Spleen (tissue), 7 donors: ENCODE results near the gene G6PC1.

Source experiments
- CTCF ChIP-seq, 11 experiments: fragments of 200-600 bp in 7 of 11; fragments of 450-650 bp in 4 of 11; sonication (generic) in 4 of 11; IDR thresholded peaks in 8 of 11; conservative IDR thresholded peaks in 3 of 11; 1 replicate in 7 of 11; 2 replicates in 4 of 11; pipeline versions ENCODE4 v1.4.0 to v1.8.0; 2016 to 2021; ENCODE audit warnings: antibody characterized with exemption in 11 of 11, inconsistent platforms in 4 of 11, mild to moderate bottlenecking in 1 of 11
- POLR2A ChIP-seq, 3 donors: fragments of 450-650 bp; IDR thresholded peaks; one replicate each; pipeline ENCODE4 v1.5.1; 2017; ENCODE audit warnings: antibody characterized with exemption in 3 of 3, mild to moderate bottlenecking in 1 of 3
- POLR2AphosphoS5 ChIP-seq, 3 donors: sonication (generic); formaldehyde crosslinking; IDR thresholded peaks; one replicate each; pipeline ENCODE4 v1.5.1; 2017; ENCODE audit warnings: antibody characterized with exemption in 3 of 3
- donor health status: DM: no; HTN: no; CAD: no; lungs with moderate emphysema.
- donor health status: DM: no; HTN: no; CAD: no.
- donor health status: DM: no; HTN: no; CAD: no.

- TF ChIP-seq CTCF (IDR thresholded peaks at IDR 0.05 in 8 of 11, conservative IDR thresholded peaks at IDR 0.05 in 3 of 11) (no peak), POLR2A (IDR thresholded peaks at IDR 0.05) (no peak), POLR2AphosphoS5 (IDR thresholded peaks at IDR 0.05) (no peak)
Observed at GRCh38 chr17:42904110-42904469, 3.5 kb downstream of the G6PC1 start.
